NCI-H2196 treated with DMSO at 0.1 percent for 48 hours (cell line): ENCODE data around the gene SPSB1.

Experiments
- DNase-seq: peaks from one replicate; lab custom pipeline; 2025; ENCODE audit not compliant: unreplicated experiment; lab: John Stamatoyannopoulos, UW

SPSB1 gene

GRCh38 chr1:9292361-9293240 lies at the start of gene SPSB1:
SPSB1 (plus strand) TSS chr1:9292894; CDS start chr1:9355892, 62,998 bp downstream.
- peak; percentile 55 for DNase-seq

GRCh38 chr1:9243066-9243739 lies 49.5 kb upstream of the SPSB1 start:
- no peak for DNase-seq

GRCh38 chr1:9244501-9245229 lies 48.0 kb upstream of the SPSB1 start:
- DNase-seq = no peak

- DNase-seq = no peak
These were observed 47.5 kb upstream of the SPSB1 start for GRCh38 chr1:9245230-9245619.

GRCh38 chr1:9245661-9246060 lies 47.0 kb upstream of the SPSB1 start:
- no peak for DNase-seq

GRCh38 chr1:9246215-9246614 lies 46.5 kb upstream of the SPSB1 start:
- no peak for DNase-seq

GRCh38 chr1:9246841-9247785 lies 45.6 kb upstream of the SPSB1 start:
- no peak for DNase-seq

- DNase-seq = no peak
These were observed 44.8 kb upstream of the SPSB1 start for GRCh38 chr1:9247894-9248293.

GRCh38 chr1:9248341-9249262 lies 44.1 kb upstream of the SPSB1 start:
- no peak for DNase-seq

- DNase-seq = no peak
These were observed 43.5 kb upstream of the SPSB1 start for GRCh38 chr1:9249263-9249533.

GRCh38 chr1:9249534-9250410 lies 42.9 kb upstream of the SPSB1 start:
- no peak for DNase-seq

GRCh38 chr1:9250411-9251381 lies 42.0 kb upstream of the SPSB1 start:
- no peak for DNase-seq

- no peak for DNase-seq
These were observed 41.2 kb upstream of the SPSB1 start for GRCh38 chr1:9251501-9251900.

GRCh38 chr1:9253004-9253403 lies 39.7 kb upstream of the SPSB1 start:
- no peak for DNase-seq

- DNase-seq = no peak
These were observed 39.1 kb upstream of the SPSB1 start for GRCh38 chr1:9253453-9254105.

GRCh38 chr1:9256332-9256731 lies 36.4 kb upstream of the SPSB1 start:
- DNase-seq = no peak

GRCh38 chr1:9257851-9258250 lies 34.8 kb upstream of the SPSB1 start:
- DNase-seq = no peak
